ENCODE data around the gene SH3RF3.

DNA sequence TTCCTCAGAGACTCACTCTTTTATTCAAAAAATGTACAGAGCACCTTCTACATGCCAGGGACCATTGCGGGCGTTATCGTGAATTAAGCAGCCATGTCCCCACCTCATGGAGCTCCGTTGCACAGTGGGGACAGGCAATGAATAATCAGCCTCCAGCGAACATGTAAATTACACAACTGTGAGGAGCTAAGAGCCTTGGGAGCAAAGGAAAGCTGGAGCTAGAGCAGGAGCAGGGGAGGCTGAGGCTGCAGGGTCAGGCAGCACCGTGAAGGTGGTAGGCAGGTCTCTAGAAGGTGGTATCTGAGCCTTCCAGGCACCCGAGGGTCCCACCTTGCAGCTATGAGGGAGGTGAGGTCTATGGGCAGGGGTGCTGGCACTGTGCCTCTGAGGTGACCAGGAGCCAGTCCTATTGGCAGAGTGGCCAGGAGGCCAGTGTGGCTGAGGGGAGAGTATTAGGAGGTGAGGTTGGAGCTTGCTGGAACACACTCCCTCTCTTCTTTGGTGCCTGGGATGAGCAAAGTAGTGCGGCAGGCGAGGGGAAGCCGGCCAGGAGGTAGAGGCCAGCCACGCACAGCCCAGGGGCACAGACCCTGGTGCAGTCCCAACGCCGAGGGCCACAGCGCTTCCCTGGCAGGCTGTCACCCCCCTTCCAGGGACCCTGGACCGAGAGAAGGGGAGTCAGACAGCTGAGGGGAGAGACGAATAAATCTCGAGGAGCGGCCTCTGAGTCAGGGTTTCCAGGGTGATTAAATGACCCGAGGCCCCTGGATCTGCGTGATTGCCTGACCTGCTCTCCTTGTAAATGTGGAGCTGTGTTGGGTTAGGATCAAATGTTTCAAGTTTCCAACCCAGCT, 317.5 kb downstream of the SH3RF3 start:
- TF ChIP-seq, protein P1, sequence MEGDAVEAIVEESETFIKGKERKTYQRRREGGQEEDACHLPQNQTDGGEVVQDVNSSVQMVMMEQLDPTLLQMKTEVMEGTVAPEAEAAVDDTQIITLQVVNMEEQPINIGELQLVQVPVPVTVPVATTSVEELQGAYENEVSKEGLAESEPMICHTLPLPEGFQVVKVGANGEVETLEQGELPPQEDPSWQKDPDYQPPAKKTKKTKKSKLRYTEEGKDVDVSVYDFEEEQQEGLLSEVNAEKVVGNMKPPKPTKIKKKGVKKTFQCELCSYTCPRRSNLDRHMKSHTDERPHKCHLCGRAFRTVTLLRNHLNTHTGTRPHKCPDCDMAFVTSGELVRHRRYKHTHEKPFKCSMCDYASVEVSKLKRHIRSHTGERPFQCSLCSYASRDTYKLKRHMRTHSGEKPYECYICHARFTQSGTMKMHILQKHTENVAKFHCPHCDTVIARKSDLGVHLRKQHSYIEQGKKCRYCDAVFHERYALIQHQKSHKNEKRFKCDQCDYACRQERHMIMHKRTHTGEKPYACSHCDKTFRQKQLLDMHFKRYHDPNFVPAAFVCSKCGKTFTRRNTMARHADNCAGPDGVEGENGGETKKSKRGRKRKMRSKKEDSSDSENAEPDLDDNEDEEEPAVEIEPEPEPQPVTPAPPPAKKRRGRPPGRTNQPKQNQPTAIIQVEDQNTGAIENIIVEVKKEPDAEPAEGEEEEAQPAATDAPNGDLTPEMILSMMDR (IDR thresholded peaks at IDR 0.05) = no peak
- TF ChIP-seq EZH2phosphoT487 (IDR thresholded peaks at IDR 0.05; ENCODE audit: borderline replicate concordance, low read depth) (no peak), GATA2 (CRISPR knock-in tag; IDR thresholded peaks at IDR 0.05) (no peak)

All from SK-N-SH (cell line).